ENCODE data around the gene SDR42E2.
A peak's percentile ranks its signal among the peaks of the same experiment; 100 is the strongest.

DNA sequence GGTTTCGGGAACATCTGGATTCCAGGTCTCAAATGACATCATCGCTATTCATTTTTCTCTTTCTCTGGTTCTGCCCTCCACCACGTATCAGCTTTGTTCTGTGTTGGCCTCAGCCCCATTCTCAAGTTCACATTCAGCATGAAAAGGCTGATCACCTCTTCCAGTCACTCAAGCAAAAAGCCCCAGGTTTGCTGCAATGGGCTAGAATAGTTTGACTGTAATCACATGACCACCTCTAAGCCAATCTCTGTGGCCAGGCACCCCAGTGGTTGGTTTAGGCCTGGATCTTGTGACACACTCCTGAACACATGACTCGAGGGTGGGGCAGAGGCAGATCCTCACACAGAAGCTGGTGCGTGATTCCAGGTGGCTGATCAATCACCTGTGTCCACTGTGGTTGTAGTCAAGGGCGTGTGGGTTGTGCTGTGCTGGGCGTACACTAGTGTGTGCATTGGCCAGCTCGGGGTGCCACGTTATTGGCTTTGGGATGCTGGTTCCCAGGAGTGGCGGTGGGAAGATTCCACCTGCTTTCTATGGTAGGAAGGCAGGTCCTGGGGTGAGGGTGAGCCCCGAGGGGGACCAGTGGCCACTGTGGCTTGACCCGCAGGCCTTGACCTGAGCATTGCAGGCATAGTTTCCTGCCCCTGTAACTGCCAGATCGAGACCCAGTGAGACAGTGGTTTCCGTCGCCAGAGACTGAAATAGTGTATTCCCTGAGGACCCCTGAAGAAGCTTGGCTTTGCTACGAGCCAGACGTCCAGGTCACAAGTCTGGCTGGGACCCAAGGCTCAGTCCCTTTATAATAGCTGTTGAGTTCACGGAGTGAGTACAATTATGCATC is 55.8 kb downstream of the SDR42E2 start:
- TF ChIP-seq CTCF (IDR thresholded peaks at IDR 0.05 in 8 of 11, conservative IDR thresholded peaks at IDR 0.05 in 3 of 11), result no peak
- no peak for TF ChIP-seq POLR2A (IDR thresholded peaks at IDR 0.05)
- peak in 1 of 3 donors; percentile 12 for TF ChIP-seq POLR2AphosphoS5 (IDR thresholded peaks at IDR 0.05)

Data from spleen (tissue), 7 donors.